B cell (primary cell): Measurements from ENCODE around the gene ARHGAP45. TPM values are rescaled to one million over a fixed set of nuclear protein-coding genes. Genes with fewer than 3 reads are reported as not detected.

ENCODE experiments used
- ATAC-seq: fragments of 200-7000 bp; cut with Tn5 transposase; one replicate; pipeline ENCODE4 v1.10.0; 2021; ENCODE audit warnings: low read depth, mild to moderate bottlenecking, moderate number of reproducible peaks, moderate library complexity
- CTCF ChIA-PET: fragments of 350-600 bp; sonication (Branson Sonifier 250); formaldehyde crosslinking; loops from one replicate; lab custom pipeline; 2021; ENCODE audit warnings: antibody characterized with exemption, inconsistent platforms; lab: Charles Lee
- POLR2A ChIA-PET: fragments of 350-600 bp; sonication (Branson Sonifier 250); formaldehyde crosslinking; loops from one replicate; lab custom pipeline; 2021; ENCODE audit warnings: antibody characterized with exemption; lab: Charles Lee
- DNase-seq: peaks from one replicate; pipeline ENCODE4 v3.0.0; 2013
- H2AFZ ChIP-seq: 2 replicates; pipeline ENCODE4 v1.6.1; 2012; ENCODE audit warnings: mild to moderate bottlenecking, low read depth, low read length; ENCODE audit not compliant: insufficient read depth, poor library complexity, severe bottlenecking
- H3K27ac ChIP-seq, 2 donors: 1 replicate in 1 of 2; 2 replicates in 1 of 2; pipeline ENCODE4 v1.5.1; 2012 to 2013; ENCODE audit warnings: low read length in 2 of 2, mild to moderate bottlenecking in 2 of 2, moderate library complexity in 1 of 2
- H3K27me3 ChIP-seq, 4 experiments: fragments of 200-600 bp in 1 of 4; sonication (generic) in 1 of 4; replicated peaks in 1 of 4; 1 replicate in 2 of 4; 2 replicates in 2 of 4; pipeline versions ENCODE4 v1.6.1 to v1.7.0; 2013 to 2016; ENCODE audit warnings: low read length in 3 of 4, mild to moderate bottlenecking in 2 of 4, mixed read lengths in 1 of 4, moderate library complexity in 1 of 4; ENCODE audit not compliant: insufficient read depth in 4 of 4, control insufficient read depth in 3 of 4; ENCODE audit errors: control extremely low read depth in 1 of 4
- H3K36me3 ChIP-seq, 2 experiments: replicated peaks in 1 of 2; 1 replicate in 1 of 2; 2 replicates in 1 of 2; pipeline versions ENCODE4 v1.6.1 to v1.7.1; 2013; ENCODE audit warnings: low read length in 1 of 2; ENCODE audit not compliant: insufficient read depth in 2 of 2, control insufficient read depth in 1 of 2; ENCODE audit errors: control extremely low read depth in 1 of 2, extremely low read depth in 1 of 2
- H3K4me1 ChIP-seq, 2 donors: fragments of 200-600 bp in 1 of 2; sonication (generic) in 1 of 2; 1 replicate in 1 of 2; 2 replicates in 1 of 2; pipeline versions ENCODE4 v1.5.1 to v1.6.1; 2013 to 2017; ENCODE audit warnings: low read length in 2 of 2; ENCODE audit not compliant: control insufficient read depth in 2 of 2, insufficient read depth in 2 of 2
- H3K4me2 ChIP-seq: replicated peaks from 2 replicates; pipeline ENCODE3; 2012; ENCODE audit warnings: mild to moderate bottlenecking, low read depth, low read length; ENCODE audit not compliant: poor library complexity, severe bottlenecking
- H3K4me3 ChIP-seq, 5 experiments: fragments of 200-600 bp in 1 of 5; sonication (generic) in 1 of 5; 1 replicate in 3 of 5; 2 replicates in 2 of 5; pipeline versions ENCODE4 v1.5.1 to v1.7.0; 2011 to 2016; ENCODE audit warnings: low read length in 4 of 5, mild to moderate bottlenecking in 4 of 5, low read depth in 2 of 5, control low read depth in 1 of 5, moderate library complexity in 1 of 5; ENCODE audit not compliant: insufficient read depth in 1 of 5; ENCODE audit errors: control extremely low read depth in 1 of 5, extremely low read depth in 1 of 5
- H3K79me2 ChIP-seq: fragments of 200-600 bp; sonication (generic); one replicate; pipeline ENCODE4 v1.6.0; 2016; ENCODE audit warnings: low read length; ENCODE audit not compliant: control insufficient read depth, insufficient read depth
- H3K9ac ChIP-seq: fragments of 200-600 bp; sonication (generic); 2 replicates; pipeline ENCODE4 v1.6.1; 2017; ENCODE audit warnings: mild to moderate bottlenecking, low read length, moderate library complexity
- H3K9me3 ChIP-seq, 3 donors: one replicate each; pipeline versions ENCODE4 v1.6.1 to v1.7.1; 2013; ENCODE audit warnings: low read length in 2 of 3; ENCODE audit not compliant: control insufficient read depth in 2 of 3, insufficient read depth in 1 of 3; ENCODE audit errors: control extremely low read depth in 1 of 3
- H4K20me1 ChIP-seq: 2 replicates; pipeline ENCODE4 v1.6.0; 2012; ENCODE audit warnings: mild to moderate bottlenecking, low read length; ENCODE audit not compliant: insufficient read depth, control insufficient read depth, poor library complexity, severe bottlenecking
- H3K27ac Mint-ChIP-seq: one replicate; pipeline ENCODE4 v1.8.0; 2021; ENCODE audit warnings: mixed read lengths
- H3K27me3 Mint-ChIP-seq: one replicate; pipeline ENCODE4 v1.8.0; 2021; ENCODE audit warnings: mixed read lengths
- H3K4me1 Mint-ChIP-seq: one replicate; pipeline ENCODE4 v1.8.0; 2021; ENCODE audit warnings: mixed read lengths
- H3K4me3 Mint-ChIP-seq: one replicate; pipeline ENCODE4 v1.8.0; 2021; ENCODE audit warnings: mixed read lengths
- H3K9me3 Mint-ChIP-seq: one replicate; pipeline ENCODE4 v1.8.0; 2022; ENCODE audit warnings: mixed read lengths; ENCODE audit not compliant: insufficient read depth
- CTCF ChIP-seq: fragments of 200-600 bp; IDR thresholded peaks from one replicate; pipeline ENCODE4 v1.8.0; 2022; ENCODE audit warnings: antibody characterized with exemption, mild to moderate bottlenecking
- EZH2 ChIP-seq: IDR thresholded peaks from 2 replicates; pipeline ENCODE4 v1.6.1; 2012; ENCODE audit warnings: borderline replicate concordance, low read depth, mild to moderate bottlenecking, moderate library complexity, low read length; ENCODE audit not compliant: insufficient read depth, poor library complexity, severe bottlenecking
- WGBS: methylation state at CpG from one replicate; pipeline ENCODE4 v1.1.5; 2013; ENCODE audit warnings: missing lambda C conversion rate; ENCODE audit not compliant: insufficient coverage; 5-methylcytosine and 5-hydroxymethylcytosine counted together
- intact Hi-C: fragments of 100-400 bp; cut with micrococcal nuclease; formaldehyde crosslinking; loops from one replicate; pipeline ENCODE4 v1.10.0; 2022
- polyA plus RNA-seq: library from polyadenylated mRNA; depleted of rRNA; stranded (reverse); fragments of >200 nt; gene quantifications from 2 replicates; pipeline ENCODE4 v1.2.3, GENCODE V29; 2012
- total RNA-seq, 2 donors: library from RNA; stranded (reverse); fragments of 120-200 nt in 1 of 2; gene quantifications; 1 replicate in 1 of 2; 2 replicates in 1 of 2; pipeline versions ENCODE4 v1.2.3 to v1.2.4, GENCODE V29; 2013 to 2022

Gene ARHGAP45
- total and polyA plus RNA-seq, 2 donors (not counting 1 experiment from before 2014, with no cell fraction given) = 488 to 490 TPM

GRCh38 chr19:1025960-1026782, 40.8 kb upstream of the ARHGAP45 start, which contains the start of gene CNN2:
CNN2 (plus strand) TSS chr19:1026608; CDS start chr19:1026662, 54 bp downstream.
- Histone ChIP-seq H3K4me2 (peak within 1 kb of the TSS; percentile 91), H2AFZ (peak within 1 kb of the TSS; percentile 78), H3K27me3 (no peaks in the 10 kb centered on the region), H3K9ac (peak within 1 kb of the TSS; percentile 87), H3K27ac (peak within 1 kb of the TSS; percentile 74 to 85), H3K4me1 (peaks cover 16 to 40% of the 10 kb centered on the region in 2 donors), H3K79me2 (peaks cover 50% of the 10 kb centered on the region), H3K36me3 (peaks cover 0 to 16% of the 10 kb centered on the region in 2 experiments), H3K9me3 (no peaks in the 10 kb centered on the region), H4K20me1 (peaks cover 45% of the 10 kb centered on the region), H3K4me3 (peak within 1 kb of the TSS; percentile 60 to 99 (median 87))
- Mint-ChIP-seq H3K4me1 (peaks cover 30% of the 10 kb centered on the region), H3K27ac (peak within 1 kb of the TSS; percentile 91), H3K4me3 (peak within 1 kb of the TSS; percentile 94), H3K27me3 (no peaks in the 10 kb centered on the region), H3K9me3 (no peaks in the 10 kb centered on the region)
- DNase-seq (peak; percentile 81), ATAC-seq (peak; percentile 57)
- TF ChIP-seq EZH2 (no peak), CTCF (no peak)
- CTCF ChIA-PET = interaction anchor here (1.2 to 3.9 kb wide), 11 partner anchors 9 to 218 kb away, joined by 3 to 16 read pairs (median 9); partner anchors contain the start of genes ABCA7 and ARHGAP45
- intact Hi-C loops = loop anchor here (10.0 kb wide), 1 partner anchor 219 kb away; the partner anchor contains the start of genes ATP5F1D and MIDN
- 5% methylated on average over 62 of the region's 63 CpGs for WGBS
- POLR2A ChIA-PET = interaction anchor here (0.6 to 6.9 kb wide), 15 partner anchors 8 to 218 kb away, joined by 3 to 91 read pairs (median 5); partner anchors contain the start of genes ABCA7, ARHGAP45 and WDR18
